Skeletal muscle cell (primary cell): ENCODE measurements around the gene KLRC3.
"Not testable (repeated sequence)": the region's sequence is repeated elsewhere in the genome, so short reads cannot be mapped to it uniquely, and the experiment has no call there.

Experiments
- DNase-seq: peaks from one replicate; pipeline ENCODE4 v3.0.0-alpha.2; 2010; ENCODE audit warnings: low read depth
- H3K4me3 ChIP-seq: 2 replicates; pipeline ENCODE4 v1.5.1; 2011; ENCODE audit warnings: low read depth, mild to moderate bottlenecking, control low read depth, low read length, moderate library complexity

The KLRC3 gene

DNA sequence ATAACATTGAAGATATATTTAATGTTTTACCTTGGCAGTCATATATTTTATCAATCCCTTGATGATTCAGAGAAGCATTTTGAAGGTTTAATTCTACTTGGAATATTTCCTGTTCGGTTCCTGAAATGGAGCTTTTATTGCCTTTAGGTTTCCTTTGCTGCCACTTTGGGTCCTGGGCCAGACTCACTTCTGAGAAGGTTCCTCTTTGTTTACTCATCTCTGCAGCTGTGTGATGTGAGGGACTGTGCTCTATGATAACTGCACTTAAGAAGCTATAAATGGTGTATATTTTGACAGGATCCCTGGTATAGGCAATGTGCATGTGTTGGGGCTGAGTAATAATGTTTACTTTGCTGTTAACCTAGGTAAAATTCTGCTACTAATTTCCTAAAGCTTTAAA is at the start of gene KLRC3:
TSS of gene KLRC3 (minus strand) at position 262 of the 400 bp plus-strand sequence. CDS start at position 217, 45 bp downstream.
- H3K4me3 ChIP-seq, DNase-seq: not testable (repeated sequence)

DNA sequence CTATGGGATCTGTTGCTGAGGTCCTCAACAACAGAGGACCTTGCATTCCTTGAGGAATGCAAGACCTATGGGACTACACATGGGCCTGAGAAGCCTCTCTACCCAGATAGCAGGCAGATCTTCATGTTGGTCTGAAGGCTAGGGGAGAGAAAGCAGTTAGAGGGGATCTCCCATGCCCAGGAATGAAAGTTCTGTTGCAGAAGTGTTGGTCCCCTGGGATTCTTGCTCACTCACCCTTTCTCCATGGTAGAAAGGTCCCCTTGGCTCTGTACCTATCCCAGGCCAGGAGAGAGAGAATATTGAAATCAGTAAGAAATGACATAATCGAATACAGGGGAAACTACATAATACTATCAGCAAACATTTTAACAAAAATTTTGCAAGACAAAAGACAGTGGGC is 49.3 kb upstream of the KLRC3 start:
- no peak for DNase-seq
- H3K4me3 ChIP-seq = no peak overlapping the region

DNA sequence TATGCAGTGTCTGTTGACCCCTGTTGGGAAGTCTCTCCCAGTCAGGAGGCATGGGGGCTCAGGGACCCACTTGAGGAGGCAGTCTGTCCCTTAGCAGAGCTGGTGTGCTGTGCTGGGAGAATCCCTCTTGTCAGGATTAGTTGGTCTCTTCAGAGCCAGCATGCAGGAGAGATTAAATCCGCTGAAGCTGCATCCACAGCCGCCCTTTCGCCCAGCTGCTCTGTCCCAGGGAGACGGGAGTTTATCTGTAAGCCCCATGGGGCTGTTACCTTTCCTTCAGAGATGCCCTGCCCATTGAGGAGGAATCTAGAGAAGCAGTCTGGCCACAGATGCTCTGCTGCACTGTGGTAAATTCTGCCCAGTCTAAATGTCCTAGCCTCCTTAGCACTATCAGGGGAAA is 45.9 kb upstream of the KLRC3 start:
- no peak overlapping the region for H3K4me3 ChIP-seq
- no peak for DNase-seq

DNA sequence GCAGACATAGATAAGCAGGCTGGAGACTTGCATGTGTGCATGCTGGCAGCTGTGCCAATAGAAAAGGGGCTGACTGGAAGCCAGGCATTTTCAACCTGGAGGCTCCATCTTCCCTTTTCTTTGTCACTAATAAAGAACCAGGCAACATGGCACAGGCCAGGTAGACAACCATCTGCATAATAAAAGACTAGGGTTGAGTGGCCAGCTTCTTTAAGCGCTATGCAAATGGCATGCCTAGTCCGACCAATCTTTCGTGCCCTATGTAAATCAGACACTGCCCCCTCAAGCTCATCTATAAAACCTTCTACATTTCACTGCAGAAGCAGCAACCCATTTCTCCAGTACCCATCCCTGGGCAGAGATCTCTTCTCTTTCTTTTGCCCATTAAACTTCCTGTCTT is 37.4 kb upstream of the KLRC3 start:
- DNase-seq = no peak
- no peak overlapping the region for H3K4me3 ChIP-seq

DNA sequence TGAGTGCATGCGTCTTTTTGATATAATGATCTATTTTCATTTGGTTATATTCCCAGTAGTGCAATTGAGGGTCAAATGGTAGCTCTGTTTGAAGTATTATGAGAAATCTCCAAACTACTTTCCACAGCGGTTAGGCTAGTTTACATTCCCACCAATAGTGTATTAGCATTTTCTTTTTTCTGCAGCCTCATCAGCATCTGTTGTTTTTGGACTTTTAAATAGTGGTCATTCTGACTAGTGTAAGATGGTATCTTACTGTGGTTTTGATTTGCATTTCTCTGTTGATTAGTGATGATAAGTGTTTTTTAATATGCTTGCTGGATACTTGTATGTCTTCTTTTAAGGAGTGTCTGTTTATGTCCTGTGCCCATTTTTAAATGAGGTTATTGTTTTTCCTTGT is 36.5 kb upstream of the KLRC3 start:
- no peak for DNase-seq
- H3K4me3 ChIP-seq = no peak overlapping the region

DNA sequence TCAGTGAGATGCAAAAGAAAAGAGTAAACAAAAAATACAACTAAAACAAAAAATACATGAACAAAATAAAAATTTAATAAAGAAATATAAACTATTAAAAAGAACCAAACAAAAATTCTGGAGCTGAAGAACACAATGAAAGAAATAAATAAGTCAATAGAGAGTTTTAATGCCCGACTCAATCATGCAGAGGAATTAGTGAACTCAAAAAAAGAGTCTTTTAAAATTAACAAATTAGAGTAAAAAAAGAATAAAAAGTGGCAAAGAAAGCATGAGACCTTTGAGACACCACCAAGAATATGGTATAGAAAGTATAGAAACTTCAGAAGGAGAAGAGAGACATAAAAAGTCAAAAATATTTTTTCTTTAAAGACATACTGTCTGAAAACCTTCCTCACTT is 35.4 kb upstream of the KLRC3 start:
- DNase-seq = no peak
- H3K4me3 ChIP-seq = no peak overlapping the region

DNA sequence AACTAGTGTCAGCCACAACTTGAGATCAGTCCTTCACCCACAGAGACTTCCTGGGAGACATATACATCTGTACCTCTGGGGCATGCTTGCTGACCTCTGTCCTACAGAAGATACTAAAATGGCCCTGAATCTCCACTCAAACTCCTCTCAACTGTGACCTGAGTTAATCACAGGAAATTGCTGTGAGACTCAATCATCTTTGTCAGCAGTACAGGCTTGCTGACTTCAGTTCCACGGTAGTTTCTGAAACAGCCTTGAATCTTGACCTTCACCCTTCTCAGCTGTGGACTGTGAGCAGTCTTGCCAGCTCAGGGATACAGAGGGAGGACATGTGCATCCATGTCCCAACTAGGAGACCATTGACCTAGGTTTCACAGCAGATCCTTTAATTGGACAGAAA is 34.1 kb upstream of the KLRC3 start:
- no peak overlapping the region for H3K4me3 ChIP-seq
- no peak for DNase-seq

DNA sequence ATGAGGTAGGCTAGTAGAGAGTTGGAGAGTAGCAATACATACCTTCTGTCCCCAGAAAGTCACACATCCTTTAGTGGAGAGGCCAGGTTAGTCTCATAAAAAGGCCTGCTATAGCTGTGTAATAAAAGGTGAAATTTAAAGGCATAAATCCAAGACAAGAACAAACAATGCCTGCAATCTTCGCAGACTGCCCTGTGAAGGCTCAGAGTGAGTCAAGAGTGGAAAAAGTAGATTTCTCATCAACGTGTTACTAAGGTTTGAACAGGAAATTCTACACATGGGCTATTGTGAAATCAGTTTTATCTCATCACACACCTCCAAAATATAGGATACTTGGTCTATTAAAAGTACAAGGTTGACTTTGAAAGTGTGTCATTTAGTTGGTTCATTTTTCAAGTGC is 32.8 kb upstream of the KLRC3 start, which contains the start of gene KLRC1:
TSS of gene KLRC1 (minus strand) at position 222 of the 400 bp plus-strand sequence. CDS start 2,221 bp downstream, outside the sequence.
- peak; percentile 4 for DNase-seq
- H3K4me3 ChIP-seq = no peak within 1 kb of the TSS

DNA sequence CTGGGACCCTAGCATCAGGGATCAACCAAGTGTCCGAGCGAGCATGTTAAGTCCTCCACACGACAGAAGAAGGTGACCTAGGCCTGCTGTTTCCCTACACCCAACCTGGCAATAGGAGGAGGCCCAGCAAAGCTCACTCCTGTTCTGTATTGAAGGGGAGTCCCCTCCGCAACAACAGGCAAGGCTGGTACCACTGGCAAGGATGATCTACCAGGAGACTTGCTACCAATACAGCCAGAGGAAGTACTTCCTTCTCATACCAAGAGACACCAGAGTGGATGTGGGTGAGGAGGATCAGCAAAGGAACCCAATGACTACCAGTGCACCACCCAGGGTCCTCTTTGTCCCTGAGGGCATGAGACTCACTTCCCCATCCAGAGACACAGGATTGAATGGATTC is 27.8 kb upstream of the KLRC3 start:
- H3K4me3 ChIP-seq = no peak overlapping the region
- DNase-seq = no peak

DNA sequence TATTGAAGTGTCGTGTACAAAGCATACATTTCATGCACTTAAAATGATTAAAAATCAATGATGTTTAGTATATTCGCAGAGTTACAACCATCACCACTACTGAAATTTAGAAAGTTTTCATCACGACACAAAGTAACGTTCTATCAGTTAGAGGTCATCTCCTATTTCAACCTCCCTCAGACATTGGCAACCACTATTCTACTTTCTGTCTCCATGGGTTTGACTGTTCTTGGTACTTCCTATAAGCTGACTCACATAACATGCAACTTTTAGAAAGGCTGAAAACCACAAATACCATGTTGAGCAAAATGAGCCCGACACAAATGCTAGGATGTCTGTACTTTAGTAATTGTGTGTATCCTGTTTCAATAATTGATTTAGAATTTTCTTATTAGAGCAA is 25.7 kb upstream of the KLRC3 start:
- DNase-seq = peak; percentile 26
- H3K4me3 ChIP-seq = not testable (repeated sequence)

DNA sequence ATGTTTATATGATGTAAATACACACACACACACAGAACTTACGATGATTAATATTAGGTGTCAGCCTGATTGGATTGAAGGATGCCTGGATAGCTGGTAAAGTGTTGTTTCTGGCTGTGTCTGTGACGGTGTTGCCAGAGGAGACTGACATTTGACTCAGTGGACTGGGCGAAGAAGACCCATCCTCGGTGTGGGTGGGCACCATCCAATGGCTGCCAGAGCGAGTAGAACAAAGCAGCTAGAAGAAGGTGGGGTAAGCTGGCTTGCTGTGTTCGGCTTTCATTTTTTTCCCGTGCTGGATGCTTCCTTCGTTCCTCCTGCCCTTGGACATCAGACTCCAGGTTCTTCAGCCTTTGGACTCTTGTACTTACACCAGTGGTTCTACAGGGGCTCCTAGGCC is 20.7 kb upstream of the KLRC3 start:
- H3K4me3 ChIP-seq, DNase-seq: not testable (repeated sequence)

DNA sequence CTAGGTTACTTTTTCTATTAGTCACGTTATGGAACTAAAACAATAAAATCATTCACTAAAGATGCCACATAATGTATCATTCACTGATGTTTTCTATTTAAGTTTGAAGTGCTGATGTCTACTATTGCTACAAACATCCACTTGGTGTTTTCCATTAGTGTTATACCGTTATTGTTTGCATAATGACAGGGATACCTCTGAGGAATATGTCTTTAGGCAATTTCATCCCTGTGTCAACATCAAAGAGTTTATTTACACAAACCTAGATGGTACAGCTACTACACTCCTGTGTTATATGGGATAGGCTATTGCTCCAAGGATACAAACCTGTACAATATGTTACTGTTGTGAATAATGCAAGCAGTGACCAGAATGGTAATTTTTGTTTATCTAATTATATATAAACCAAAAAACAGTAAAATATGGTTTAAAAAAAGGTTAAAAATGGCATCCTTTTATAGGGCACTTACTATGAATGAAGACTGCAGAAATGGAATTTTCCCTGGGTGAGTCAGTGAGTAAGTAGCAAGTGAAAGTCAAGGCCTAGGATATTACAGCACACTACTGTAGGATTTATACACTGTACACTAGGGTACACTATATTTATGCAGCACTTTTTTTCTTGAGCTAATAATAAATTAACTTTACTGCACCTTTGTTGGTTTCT is 19.3 kb upstream of the KLRC3 start:
- H3K4me3 ChIP-seq, DNase-seq: not testable (repeated sequence)

DNA sequence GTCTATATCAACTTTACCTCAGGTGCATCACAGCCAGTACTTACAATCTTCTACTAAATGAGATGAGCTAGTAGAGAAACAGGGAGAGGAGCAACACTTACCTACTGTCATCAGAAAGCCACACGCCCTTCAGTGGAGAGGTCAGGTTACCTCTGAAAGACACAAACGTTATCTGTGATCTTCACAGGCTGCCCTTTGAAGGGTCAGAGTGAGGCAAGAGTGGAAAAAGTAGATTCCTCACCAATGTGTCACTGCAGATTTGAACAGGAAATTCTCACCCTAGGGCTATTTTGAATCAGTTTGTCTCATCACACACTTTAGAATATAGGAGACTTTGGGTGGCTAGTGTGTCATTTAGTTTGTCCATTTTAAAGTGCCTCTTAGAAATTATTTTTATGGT is 17.2 kb upstream of the KLRC3 start:
- not testable (repeated sequence) for DNase-seq, H3K4me3 ChIP-seq

DNA sequence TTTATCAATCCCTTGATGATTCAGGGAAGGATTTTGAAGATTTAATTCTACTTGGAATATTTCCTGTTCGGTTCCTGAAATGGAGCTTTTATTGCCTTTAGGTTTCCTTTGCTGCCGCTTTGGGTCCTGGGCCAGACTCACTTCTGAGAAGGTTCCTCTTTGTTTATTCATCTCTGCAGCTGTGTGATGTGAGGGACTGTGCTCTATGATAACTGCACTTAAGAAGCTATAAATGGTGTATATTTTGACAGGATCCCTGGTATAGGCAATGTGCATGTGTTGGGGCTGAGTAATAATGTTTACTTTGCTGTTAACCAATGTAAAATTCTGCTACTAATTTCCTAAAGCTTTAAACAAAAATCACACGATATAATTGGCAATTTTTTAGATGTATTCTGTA is 15.4 kb upstream of the KLRC3 start, which contains the start of gene KLRC2:
TSS of gene KLRC2 (minus strand) at position 195 of the 400 bp plus-strand sequence. CDS start at position 171, 24 bp downstream.
- DNase-seq = peak; percentile 23
- H3K4me3 ChIP-seq = not testable (repeated sequence)

DNA sequence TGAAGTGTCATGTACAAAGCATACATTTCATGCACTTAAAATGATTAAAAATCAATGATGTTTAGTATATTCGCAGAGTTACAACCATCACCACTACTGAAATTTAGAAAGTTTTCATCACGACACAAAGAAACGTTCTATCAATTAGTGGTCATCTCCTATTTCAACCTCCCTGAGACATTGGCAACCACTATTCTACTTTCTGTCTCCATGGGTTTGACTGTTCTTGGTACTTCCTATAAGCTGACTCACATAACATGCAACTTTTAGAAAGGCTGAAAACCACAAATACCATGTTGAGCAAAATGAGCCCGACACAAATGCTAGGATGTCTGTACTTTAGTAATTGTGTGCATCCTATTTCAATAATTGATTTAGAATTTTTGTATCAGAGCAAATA is 10.2 kb upstream of the KLRC3 start:
- not testable (repeated sequence) for DNase-seq, H3K4me3 ChIP-seq

DNA sequence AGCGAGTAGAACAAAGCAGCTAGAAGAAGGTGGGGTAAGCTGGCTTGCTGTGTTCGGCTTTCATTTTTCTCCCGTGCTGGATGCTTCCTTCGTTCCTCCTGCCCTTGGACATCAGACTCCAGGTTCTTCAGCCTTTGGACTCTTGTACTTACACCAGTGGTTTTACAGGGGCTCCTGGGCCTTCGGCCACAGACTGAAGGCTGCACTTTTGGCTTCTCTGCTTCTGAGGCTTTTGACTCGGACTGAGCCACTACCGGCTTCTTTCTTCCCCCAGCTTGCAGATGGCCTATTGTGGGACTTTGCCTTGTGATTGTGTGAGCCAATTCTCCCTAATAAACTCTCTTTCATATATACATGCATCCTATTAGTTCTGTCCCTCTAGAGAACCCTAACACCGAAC is 5.5 kb upstream of the KLRC3 start:
- DNase-seq, H3K4me3 ChIP-seq: not testable (repeated sequence)

DNA sequence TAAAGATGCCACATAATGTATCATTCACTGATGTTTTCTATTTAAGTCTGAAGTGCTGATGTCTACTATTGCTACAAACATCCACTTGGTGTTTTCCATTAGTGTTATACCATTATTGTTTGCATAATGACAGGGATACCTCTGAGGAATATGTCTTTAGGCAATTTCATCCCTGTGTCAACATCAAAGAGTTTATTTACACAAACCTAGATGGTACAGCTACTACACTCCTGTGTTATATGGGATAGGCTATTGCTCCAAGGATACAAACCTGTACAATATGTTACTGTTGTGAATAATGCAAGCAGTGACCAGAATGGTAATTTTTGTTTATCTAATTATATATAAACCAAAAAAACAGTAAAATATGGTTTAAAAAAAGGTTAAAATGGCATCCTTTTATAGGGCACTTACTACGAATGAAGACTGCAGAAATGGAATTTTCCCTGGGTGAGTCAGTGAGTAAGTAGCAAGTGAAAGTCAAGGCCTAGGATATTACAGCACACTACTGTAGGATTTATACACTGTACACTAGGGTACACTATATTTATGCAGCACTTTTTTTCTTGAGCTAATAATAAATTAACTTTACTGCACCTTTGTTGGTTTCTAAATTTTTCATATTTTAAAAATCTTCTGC is 4.0 kb upstream of the KLRC3 start:
- DNase-seq, H3K4me3 ChIP-seq: not testable (repeated sequence)

DNA sequence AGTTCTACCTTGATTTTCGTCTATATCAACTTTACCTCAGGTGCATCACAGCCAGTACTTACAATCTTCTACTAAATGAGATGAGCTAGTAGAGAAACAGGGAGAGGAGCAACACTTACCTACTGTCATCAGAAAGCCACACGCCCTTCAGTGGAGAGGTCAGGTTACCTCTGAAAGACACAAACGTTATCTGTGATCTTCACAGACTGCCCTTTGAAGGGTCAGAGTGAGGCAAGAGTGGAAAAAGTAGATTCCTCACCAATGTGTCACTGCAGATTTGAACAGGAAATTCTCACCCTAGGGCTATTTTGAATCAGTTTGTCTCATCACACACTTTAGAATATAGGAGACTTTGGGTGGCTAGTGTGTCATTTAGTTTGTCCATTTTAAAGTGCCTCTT is 1.8 kb upstream of the KLRC3 start:
- not testable (repeated sequence) for H3K4me3 ChIP-seq, DNase-seq

DNA sequence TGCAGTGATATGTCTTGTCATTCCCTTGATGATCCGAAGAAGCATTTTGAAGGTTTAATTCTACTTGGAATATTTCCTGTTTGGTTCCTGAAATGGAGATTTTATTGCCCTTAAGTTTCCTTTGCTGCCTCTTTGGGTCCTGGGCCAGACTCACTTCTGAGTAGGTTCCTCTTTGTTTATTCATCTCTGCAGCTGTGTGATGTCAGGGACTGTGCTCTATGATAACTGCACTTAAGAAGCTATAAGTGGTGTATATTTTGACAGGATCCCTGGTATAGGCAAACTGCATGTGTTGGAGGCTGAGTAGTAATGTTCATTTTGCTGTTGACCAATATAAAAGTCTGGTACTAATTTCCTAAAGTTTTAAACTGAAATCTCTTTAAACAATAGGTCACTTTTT is 11.0 kb downstream of the KLRC3 start, which contains the start of gene KLRC4:
TSS of gene KLRC4 (minus strand) at position 366 of the 400 bp plus-strand sequence. CDS start at position 184, 182 bp downstream.
- no peak within 1 kb of the TSS for H3K4me3 ChIP-seq
- DNase-seq = peak; percentile 54

DNA sequence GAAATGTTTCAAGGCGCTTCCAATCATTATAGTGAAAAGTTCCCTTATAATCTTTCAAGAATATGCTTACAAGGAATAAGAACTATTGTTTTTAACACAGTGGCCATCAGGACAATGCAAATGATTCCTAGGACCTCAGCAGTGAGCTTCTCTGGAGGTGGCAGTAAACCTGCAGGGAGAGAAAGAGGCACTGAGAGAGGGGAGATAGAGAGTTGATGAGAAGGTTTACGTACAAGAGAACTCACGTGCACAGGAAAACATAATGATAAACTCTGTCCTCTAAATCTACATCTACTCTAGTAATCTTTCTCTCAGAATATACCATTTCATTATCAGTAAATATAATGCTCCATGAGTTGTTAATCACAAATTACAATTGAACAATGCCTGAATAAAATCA is 11.6 kb downstream of the KLRC3 start:
- DNase-seq = no peak

DNA sequence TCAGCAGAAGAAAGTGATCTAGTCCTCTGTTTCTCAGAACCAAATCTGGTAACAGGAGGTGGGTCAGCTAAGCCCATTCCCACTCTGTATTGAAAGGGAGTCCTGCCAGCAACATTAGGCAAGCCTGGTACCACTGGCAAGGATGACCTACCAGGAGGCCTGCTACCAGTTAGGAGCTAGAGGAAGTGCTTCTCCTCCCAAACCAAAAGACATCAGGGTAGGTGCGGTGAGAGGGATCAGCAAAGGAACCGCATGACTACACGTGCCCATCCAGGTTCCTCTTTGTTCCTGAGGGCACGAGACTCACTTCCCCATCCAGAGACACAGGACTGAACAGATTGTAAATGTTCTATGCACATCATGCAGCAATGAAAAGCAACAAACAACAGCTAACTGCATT is 13.7 kb downstream of the KLRC3 start:
- no peak overlapping the region for H3K4me3 ChIP-seq
- no peak for DNase-seq

More for the DNA sequence above, 11.6 kb downstream of the KLRC3 start:
- no peak overlapping the region for H3K4me3 ChIP-seq
